ENCODE measurements around the gene NSMCE4A. TPM values are rescaled to one million over a fixed set of nuclear protein-coding genes. Genes with fewer than 3 reads are reported as not detected.
"Not testable (repeated sequence)": the region's sequence is repeated elsewhere in the genome, so short reads cannot be mapped to it uniquely, and the experiment has no call there.

Gene NSMCE4A
- total RNA-seq, 4 donors from 2014 or later: 65.2 to 135 (median 85.1) TPM

DNA sequence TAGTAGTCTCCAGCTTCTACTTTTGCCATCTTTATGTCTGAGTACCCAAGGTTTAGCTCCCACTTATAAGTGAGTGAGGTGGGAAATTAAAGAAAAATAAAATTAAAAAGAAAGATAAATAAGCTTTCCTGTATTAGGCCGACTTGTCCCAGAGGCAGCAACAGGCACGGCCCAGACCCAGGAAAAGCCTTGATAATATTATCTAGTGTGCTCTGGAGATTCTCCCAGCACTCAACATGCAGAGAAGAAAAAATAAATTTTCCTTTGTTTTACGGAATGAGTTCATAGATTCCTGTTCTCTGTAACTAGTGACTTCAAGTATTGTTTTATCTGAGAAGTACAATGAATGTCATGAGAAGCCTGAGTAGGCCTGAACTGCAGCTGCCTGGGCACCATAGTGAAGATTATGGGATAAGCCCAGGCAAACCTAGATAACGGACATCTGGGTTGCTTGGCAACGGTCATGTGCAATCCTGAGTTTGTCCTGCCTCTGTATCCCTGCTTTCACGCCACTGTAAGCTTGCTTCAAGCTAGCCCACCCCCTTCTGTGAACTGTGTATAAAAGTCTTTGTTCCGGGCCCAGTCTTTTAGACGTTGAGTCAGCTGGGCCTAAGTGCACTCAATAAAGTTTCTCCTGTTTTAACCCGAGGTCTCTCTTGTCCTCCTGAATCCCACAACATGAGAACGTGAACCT is 53.6 kb downstream of the NSMCE4A start:
- no peak for ATAC-seq
- WGBS, 2 donors (ENCODE audit: low coverage in 1 of 2): 31 to 49% methylated on average over 4 to 9 of the region's 10 CpGs

DNA sequence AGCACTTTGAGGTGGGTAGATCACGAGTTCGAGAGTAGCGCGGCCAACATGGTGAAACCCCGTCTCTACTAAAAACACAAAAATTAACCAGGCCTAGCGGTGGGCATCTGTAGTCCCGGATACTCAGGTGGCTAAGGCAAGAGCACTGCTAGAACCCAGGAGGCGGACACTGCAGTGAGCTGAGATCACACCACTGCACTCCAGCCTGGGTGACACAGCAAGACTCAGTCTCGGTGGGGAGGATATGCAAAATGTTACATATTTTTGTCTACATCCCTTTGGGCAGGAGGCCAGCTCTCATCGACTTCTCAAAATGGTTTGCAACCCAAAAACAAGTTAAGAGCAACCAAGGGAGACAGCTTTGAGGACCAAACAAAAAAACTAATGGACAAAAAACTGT is 55.4 kb downstream of the NSMCE4A start:
- Histone ChIP-seq H3K36me3 (peaks cover 0 to 52% of the 10 kb centered on the region in 2 donors), H3K27ac (no peak overlapping the region), H3K4me1 (peaks cover 0 to 6% (median 0%) of the 10 kb centered on the region in 3 donors), H3K4me3 (no peak overlapping the region), H3K9me3 (no peaks in the 10 kb centered on the region), H3K27me3 (no peaks in the 10 kb centered on the region)
- TF ChIP-seq EP300 (IDR thresholded peaks at IDR 0.05) (no peak), POLR2AphosphoS5 (IDR thresholded peaks at IDR 0.05) (no peak), POLR2A (IDR thresholded peaks at IDR 0.05) (no peak)
- TF ChIP-seq, protein P1, sequence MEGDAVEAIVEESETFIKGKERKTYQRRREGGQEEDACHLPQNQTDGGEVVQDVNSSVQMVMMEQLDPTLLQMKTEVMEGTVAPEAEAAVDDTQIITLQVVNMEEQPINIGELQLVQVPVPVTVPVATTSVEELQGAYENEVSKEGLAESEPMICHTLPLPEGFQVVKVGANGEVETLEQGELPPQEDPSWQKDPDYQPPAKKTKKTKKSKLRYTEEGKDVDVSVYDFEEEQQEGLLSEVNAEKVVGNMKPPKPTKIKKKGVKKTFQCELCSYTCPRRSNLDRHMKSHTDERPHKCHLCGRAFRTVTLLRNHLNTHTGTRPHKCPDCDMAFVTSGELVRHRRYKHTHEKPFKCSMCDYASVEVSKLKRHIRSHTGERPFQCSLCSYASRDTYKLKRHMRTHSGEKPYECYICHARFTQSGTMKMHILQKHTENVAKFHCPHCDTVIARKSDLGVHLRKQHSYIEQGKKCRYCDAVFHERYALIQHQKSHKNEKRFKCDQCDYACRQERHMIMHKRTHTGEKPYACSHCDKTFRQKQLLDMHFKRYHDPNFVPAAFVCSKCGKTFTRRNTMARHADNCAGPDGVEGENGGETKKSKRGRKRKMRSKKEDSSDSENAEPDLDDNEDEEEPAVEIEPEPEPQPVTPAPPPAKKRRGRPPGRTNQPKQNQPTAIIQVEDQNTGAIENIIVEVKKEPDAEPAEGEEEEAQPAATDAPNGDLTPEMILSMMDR (IDR thresholded peaks at IDR 0.05): no peak
- ATAC-seq: no peak
- 86 to 92% methylated on average over 2 to 7 of the region's 10 CpGs for WGBS, 2 donors (ENCODE audit: low coverage in 1 of 2)

More for the DNA sequence above, 53.6 kb downstream of the NSMCE4A start:
- Histone ChIP-seq H3K9me3 (no peaks in the 10 kb centered on the region), H3K4me3 (no peak overlapping the region), H3K27ac (no peak overlapping the region), H3K36me3 (peaks cover 0 to 52% of the 10 kb centered on the region in 2 donors), H3K4me1 (peaks cover 0 to 24% (median 0%) of the 10 kb centered on the region in 3 donors), H3K27me3 (no peaks in the 10 kb centered on the region)
- TF ChIP-seq POLR2AphosphoS5 (IDR thresholded peaks at IDR 0.05): no peak
- TF ChIP-seq, protein P1 (IDR thresholded peaks at IDR 0.05): no peak
- no peak for TF ChIP-seq POLR2A (IDR thresholded peaks at IDR 0.05)
- TF ChIP-seq EP300 (IDR thresholded peaks at IDR 0.05): no peak

DNA sequence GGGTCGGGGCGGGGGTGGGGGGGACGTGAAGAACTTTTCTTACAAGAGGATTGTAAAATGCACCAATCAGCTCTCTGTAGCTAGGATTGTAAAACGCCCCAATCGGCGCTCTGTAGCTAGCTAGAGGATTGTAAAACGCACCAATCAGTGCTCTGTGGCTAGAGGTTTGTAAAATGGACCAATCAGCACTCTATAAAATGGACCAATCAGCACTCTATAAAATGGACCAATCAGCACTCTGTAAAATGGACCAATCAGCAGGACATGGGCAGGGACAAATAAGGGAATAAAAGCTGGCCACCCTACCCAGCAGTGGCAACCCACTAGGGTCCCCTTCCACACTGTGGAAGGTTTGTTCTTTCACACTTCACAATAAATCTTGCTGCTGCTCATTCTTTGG is 56.2 kb downstream of the NSMCE4A start:
- not testable (repeated sequence) for ATAC-seq, H3K4me1 ChIP-seq, H3K9me3 ChIP-seq, H3K4me3 ChIP-seq, H3K27ac ChIP-seq, H3K27me3 ChIP-seq
- H3K36me3 ChIP-seq: peaks cover 0 to 57% of the 10 kb centered on the region in 2 donors
- 75% methylated on average over 3 of the region's 7 CpGs; no CpG with 5 or more reads in 1 of the 2 donors for WGBS, 2 donors (ENCODE audit: low coverage in 1 of 2)

DNA sequence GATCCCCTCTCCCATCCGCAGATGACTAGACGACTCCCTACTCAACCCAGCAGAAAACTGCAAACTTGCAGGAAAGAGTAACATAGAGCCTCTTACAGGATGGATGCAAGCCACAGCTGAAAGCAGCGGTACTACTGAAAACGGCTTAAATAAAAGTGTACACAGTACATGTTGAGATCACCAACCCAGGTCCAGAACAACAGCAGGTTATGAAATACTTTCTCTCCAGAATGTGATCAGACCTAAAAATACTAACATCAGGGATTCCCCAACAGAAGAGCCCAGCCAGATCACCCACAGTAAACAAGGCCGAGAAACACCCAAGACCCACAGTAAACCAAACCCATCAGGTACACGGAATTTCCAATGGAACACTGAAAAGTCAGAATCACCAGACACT is 60.4 kb downstream of the NSMCE4A start:
- WGBS, 2 donors (ENCODE audit: low coverage in 1 of 2): 93 to 98% methylated on average over 5 to 6 of the region's 6 CpGs
- Histone ChIP-seq H3K27ac (no peak overlapping the region), H3K27me3 (no peaks in the 10 kb centered on the region), H3K9me3 (no peaks in the 10 kb centered on the region), H3K4me1 (peaks cover 0 to 12% (median 0%) of the 10 kb centered on the region in 3 donors), H3K36me3 (peaks cover 0 to 49% of the 10 kb centered on the region in 2 donors), H3K4me3 (no peak overlapping the region)
- no peak for ATAC-seq
- TF ChIP-seq POLR2A (IDR thresholded peaks at IDR 0.05) (no peak), POLR2AphosphoS5 (IDR thresholded peaks at IDR 0.05) (no peak)

DNA sequence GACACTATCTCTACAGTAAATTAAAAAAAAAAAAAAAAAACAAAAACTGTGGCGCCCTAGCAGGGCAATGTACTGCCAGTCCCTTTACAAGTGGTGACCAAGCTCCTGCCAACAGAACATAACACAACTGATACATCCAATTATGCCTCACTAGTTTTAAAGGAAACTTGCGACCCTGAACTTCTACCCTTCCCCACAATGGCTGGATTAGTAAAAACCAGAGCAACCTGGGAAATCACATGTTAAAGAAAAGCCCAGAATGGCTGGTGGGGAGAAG is 63.7 kb downstream of the NSMCE4A start:
- no peaks in the 10 kb centered on the region for H3K27me3 ChIP-seq
- H3K27ac ChIP-seq: peak overlapping the region in 2 of 4 donors; percentile 47 to 61
- peaks cover 0 to 61% of the 10 kb centered on the region in 2 donors for H3K36me3 ChIP-seq
- TF ChIP-seq, protein P1 (IDR thresholded peaks at IDR 0.05): no peak
- TF ChIP-seq POLR2AphosphoS5 (IDR thresholded peaks at IDR 0.05): no peak
- TF ChIP-seq POLR2A (IDR thresholded peaks at IDR 0.05): no peak
- TF ChIP-seq EP300 (IDR thresholded peaks at IDR 0.05): no peak
- H3K4me1 ChIP-seq: peaks cover 0 to 12% (median 0%) of the 10 kb centered on the region in 3 donors
- no peak for ATAC-seq
- 90 to 100% methylated on average over 2 of the region's 2 CpGs for WGBS, 2 donors (ENCODE audit: low coverage in 1 of 2)
- no peak overlapping the region for H3K4me3 ChIP-seq
- no peaks in the 10 kb centered on the region for H3K9me3 ChIP-seq
